Endometrium (tissue), 2 donors: ENCODE data around the gene TMPRSS13.
"Not testable (repeated sequence)": the region's sequence is repeated elsewhere in the genome, so short reads cannot be mapped to it uniquely, and the experiment has no call there.

Experiments used
- FAIRE-seq: peaks from 2 replicates; lab custom pipeline; 2012; peaks lifted over from hg19 to GRCh38; lab: Jason Lieb, UNC
- donor health status: control.
- donor health status: control.

Gene TMPRSS13

GRCh38 chr11:117929142-117929915 is at the start of gene TMPRSS13:
Gene TMPRSS13 (minus strand): TSS chr11:117929402. CDS start chr11:117929307, 95 bp downstream.
- no peak for FAIRE-seq

- no peak for FAIRE-seq
Observed at GRCh38 chr11:117978991-117979390, 49.8 kb upstream of the TMPRSS13 start.

- FAIRE-seq: not testable (repeated sequence)
Observed at GRCh38 chr11:117978291-117978910, 49.2 kb upstream of the TMPRSS13 start.

GRCh38 chr11:117977612-117978264 is 48.5 kb upstream of the TMPRSS13 start:
- not testable (repeated sequence) for FAIRE-seq

DNA sequence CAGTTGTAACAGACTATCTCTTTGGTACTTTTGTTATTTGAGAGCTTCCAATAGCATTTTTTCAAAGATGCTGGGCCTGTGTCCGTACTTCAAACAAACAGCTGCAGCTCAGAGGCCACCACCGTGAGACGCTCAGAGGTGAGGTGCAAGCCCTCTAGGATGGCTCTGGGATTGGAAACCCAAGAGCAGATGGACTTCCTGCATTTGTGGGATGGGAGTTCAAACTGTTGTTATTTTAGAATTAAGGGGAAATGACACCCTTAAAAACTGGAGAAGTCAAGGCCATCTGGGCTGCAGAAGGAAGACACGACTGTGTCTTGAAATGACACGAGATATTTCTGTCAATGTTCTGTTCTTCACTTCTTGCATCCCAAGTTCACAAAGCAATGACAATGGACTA is 47.8 kb upstream of the TMPRSS13 start:
- FAIRE-seq: no peak

DNA sequence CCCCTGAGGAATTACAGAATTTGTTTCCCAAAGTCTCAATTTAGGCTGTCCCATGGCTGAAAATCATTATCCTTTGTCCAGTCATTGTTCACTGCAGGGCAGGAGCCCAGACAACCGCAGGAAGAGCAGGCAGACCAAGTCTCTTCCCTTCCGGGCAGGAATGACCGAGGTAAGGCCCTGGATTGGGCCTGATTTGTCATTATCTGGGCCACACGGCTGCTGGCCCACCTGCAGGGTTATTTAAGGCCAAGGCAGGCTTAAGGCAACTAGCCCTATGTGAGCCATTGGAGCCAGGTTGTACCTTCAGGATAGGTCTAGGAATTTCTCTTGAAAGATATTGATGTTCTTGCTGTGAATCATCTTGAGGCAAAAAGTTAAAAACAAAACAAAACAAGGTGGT is 47.2 kb upstream of the TMPRSS13 start:
- FAIRE-seq: no peak

- no peak for FAIRE-seq
Observed at GRCh38 chr11:117973503-117973860, 44.3 kb upstream of the TMPRSS13 start.

DNA sequence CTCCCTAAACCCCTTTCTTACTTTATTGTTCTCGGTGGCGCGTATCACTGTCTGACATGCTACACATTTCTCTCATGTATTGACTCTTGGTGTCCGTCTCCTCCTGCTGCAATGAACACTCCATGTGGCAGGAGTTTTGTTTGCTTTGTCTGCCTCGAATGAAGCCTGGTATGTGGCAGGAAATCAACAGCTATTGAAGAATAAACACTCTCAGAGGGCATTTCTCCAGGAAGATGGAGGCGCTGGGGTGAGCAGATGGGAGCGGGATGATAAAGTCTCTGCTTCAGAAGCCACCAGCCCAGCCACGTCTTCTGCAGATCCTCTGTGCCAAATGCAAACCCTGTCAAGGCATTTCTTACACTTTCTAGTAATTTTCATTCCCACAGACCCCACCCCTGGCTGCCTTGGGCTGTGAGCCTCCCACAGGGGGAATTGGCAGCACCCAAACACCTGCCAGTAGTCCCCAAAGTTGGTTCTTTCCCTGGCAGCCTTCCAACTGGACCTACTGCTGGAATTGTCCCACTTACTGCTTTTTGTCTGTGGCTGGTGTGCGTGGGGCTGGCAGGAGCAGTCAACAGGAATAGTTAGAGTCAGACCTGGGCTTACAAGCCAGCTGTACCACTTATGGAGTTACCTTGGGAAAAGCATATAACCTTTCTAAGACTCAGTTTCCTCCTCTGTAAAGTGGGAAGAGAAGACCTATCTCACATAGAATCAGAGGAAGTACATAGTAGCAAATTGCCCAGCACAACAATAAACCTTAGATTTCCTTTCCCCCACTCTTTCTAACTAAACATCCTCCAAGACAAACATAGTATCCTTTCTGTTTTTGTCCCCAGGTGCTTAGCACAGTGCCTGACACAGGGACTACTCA is 43.7 kb upstream of the TMPRSS13 start:
- FAIRE-seq: no peak

DNA sequence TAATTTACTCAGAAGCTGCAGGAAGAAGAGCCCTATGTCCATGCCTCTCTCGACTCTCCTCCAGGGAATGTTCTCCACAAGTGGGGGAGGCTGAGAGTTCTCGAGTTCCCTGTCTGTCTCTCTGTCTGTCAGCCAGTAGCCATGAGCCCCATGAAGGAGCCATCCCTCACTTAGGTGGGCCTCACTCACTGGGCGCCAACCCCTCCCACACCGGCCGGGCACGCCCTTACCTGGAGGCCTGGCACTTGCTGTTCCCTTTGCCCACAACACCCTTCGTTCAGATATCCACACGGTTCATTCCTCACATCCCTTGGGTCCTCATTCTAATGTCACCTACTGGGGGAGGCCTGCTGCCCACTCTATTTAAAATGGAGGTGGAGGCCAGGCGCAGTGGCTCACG is 42.8 kb upstream of the TMPRSS13 start:
- no peak for FAIRE-seq

GRCh38 chr11:117970400-117971024 is 41.3 kb upstream of the TMPRSS13 start:
- no peak for FAIRE-seq

DNA sequence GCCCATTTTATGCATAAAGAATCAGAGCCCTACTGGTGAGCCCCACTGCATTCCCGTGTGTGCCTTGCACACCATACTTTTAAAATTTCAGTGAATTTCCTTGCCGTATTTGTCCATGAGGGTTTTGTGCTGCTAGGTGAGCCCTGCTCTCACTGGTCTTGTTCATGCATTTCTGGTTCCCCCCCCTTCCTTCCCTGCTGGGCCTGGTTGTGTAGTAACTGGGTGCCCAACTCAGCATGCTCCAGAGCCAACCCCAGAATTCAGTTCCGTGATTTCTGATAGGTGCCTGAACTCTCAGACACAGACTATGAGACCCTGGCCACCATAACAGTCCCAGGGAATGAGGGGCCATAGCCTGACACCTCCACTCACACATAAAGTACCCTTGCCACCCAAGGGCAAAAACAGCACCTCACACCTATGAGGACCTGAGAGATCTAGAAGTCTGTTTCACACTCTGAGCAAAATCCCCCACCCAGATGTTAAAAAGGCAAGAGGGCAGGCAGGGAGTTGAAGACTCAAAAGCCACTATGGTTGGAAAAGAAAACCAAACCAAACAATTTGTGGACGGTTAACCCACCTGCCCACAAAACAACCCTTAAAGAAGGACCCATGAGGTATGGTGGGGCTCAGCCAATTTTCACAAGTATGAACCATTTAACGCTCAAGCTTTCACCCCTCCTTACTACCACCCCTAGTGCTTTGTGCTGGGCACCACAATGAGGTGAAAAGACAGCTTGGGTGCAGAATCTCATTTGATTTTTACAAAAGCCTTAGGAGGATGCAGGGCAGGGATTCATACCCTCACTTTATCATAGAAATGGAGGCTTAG is 40.2 kb upstream of the TMPRSS13 start:
- FAIRE-seq: no peak

GRCh38 chr11:117966908-117967307 is 37.7 kb upstream of the TMPRSS13 start:
- FAIRE-seq: no peak

DNA sequence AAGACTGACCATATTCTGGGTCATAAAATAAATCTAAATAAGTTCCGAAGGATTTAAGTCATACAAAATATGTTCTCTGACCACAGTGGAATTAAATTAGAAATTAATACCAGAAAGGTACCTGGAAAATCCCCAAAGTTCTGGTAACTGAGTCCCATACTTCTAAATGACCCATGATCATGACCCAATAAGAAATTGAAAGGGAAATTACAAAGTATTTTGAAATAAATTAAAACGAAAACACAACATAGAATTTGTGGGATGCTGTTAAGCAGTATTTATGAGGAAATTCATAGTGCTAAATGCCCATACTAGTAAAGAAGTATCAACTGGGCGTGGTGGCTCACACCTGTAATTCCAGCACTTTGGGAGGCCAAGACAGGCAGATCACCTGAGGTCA is 33.6 kb upstream of the TMPRSS13 start:
- no peak for FAIRE-seq

GRCh38 chr11:117961896-117962295 is 32.7 kb upstream of the TMPRSS13 start:
- no peak for FAIRE-seq

DNA sequence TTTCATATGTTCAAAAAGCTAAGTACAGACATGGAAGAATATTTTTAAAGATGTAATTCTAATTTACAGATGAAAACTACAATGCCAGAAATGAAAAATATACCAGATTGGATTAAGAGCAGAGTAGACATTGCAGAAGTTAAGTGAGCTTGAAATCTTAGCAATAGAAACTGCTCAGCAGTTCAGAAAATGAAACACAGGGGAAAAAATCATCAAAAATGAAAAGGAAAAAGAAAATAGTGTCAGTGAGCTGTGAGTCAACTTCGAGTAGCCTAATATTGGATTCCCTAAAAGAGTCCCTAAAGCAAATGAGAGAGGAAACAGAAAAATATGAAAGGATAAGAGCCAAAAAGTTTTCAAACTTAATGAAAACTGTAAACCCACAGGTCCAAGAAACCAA is 31.2 kb upstream of the TMPRSS13 start:
- FAIRE-seq: no peak

DNA sequence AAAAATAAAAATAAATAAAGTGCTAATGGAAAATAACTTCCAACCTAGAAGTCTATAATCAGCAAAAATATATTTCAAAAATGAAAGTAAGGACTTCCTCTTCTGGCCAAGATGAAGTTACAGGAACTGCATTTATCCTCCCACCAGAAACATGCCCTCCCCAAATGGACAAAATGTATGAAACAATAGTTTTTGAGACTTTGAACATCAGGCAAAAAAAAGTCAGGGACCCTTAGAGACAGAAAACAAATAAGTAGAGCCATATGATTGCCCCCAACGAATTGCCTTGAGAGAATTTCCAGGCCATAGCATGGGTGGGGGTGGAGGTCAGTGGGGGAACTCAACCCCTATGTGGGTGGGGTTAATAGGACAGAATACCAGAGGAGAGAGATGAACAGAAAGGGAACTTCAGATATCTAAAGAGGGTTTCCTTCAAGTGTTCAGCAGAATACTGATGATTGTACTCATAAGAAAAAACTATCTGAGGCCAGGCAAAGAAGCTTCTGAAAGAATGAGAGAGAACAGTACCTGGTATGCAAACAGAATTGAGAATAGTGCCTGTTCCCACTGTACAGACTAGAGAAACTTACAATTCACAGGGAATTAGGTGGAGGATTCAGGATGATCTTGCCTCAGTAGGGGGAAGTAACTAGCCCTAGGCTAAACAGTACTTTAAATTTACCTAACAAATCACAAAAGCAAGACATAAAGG is 30.4 kb upstream of the TMPRSS13 start:
- no peak for FAIRE-seq

DNA sequence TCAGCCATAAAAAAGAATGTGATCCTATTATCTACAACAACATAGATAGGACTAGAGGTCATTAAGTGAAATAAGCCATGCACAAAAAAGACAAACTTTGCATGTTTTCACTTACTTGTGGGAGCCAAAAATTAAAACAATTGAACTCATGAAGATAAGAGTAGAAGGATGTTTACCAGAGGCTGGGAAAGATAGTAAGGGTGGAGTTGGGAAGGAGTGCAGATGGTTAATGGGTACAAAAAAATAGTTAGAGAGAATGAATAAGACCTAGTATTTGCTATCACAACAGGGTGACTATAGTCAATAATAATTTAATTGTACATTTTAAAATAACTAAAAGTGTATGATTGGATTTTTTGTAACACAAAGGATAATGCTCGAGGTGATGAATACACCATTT is 29.7 kb upstream of the TMPRSS13 start:
- FAIRE-seq: no peak

DNA sequence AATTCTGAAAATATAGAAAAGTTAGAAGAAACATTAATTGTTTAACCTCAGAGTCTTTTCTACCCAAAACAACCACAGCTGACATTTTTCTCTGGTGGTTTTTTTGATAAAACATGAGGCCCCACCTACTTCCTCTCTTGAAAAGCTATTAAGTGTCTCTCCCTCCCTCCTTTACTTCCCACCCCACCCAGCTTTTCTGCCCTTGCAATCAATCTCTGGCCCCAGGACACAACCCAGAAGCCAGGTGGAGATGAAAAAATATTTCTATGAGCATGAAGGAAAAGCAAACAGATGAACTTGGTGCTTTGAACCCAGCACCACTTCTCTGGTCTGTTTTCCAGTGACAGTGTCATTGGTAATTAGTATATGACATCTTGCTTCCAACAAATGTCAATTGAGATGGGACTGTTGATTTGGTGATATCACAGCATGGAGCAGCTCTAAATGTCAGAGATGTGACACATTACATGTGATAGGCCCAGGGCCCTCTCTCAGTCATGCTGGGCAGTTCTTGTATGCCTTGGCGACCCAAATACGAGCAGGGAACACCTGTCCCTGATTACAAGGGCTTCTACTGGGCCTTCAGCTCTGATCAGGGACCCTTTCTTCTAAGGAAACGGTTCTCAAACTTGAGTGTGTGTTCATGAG is 23.9 kb upstream of the TMPRSS13 start:
- no peak for FAIRE-seq

DNA sequence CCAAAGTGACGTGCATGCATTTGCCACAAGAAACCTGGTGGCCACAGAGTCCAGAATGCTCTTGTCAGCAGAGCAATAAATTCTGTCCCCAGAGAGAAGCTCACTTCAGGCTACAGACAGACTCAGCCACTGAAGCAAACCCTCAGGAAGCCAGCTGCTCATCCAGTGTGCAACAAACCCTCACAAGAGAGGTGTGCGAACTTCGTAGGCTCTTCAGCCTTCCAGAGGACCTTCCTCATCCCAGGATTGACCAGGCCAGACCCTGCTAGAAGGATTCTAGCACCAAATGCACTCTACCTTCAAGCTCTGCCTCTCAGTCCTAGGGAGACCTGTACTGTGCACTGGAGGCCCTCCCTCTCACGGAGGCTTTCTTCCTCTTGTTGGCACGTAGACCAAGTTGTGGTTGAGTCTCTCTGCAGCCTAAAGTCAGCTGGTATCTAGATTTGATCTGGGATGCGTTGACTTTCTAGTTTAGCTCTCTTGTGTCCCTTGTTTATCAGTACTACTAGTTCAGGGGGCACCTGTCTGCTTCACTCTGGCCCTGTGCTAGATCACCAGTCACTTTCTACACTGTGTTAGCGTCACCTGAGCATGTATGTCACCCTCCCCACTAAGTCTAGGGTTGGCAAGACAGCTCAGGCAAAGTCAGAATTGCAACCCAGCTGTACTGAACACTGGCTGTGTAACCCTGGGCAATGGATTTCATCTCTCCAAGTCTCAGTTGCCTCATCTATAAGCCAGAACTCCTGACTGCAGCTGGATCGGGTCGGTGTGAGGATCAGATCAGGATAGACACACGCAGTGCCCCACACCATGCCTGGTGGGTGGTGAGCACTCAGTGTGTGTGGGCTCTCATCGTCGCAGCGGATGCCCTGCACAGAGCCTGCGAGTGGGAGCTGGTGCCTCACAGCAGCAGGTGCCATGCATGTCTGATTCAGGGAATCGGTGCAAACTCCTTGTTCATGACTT is 22.1 kb upstream of the TMPRSS13 start:
- FAIRE-seq: no peak
